GM18951 (cell line): Measurements from ENCODE around the gene ACOX1.

Experiments used
- POLR2A ChIP-seq: IDR thresholded peaks from 4 replicates; pipeline ENCODE4 v1.6.1; 2011; ENCODE audit warnings: mild to moderate bottlenecking; ENCODE audit not compliant: insufficient read length, insufficient read depth; ENCODE audit errors: extremely low read depth
- in situ Hi-C: fragments of 300-500 bp; cut with MboI; formaldehyde crosslinking; loops from one replicate; pipeline ENCODE4 v1.12.0; 2022; ENCODE audit warnings: low sequenced_read_pairs, mixed read lengths, inconsistent platforms; ENCODE audit not compliant: unreplicated experiment

The ACOX1 gene

DNA sequence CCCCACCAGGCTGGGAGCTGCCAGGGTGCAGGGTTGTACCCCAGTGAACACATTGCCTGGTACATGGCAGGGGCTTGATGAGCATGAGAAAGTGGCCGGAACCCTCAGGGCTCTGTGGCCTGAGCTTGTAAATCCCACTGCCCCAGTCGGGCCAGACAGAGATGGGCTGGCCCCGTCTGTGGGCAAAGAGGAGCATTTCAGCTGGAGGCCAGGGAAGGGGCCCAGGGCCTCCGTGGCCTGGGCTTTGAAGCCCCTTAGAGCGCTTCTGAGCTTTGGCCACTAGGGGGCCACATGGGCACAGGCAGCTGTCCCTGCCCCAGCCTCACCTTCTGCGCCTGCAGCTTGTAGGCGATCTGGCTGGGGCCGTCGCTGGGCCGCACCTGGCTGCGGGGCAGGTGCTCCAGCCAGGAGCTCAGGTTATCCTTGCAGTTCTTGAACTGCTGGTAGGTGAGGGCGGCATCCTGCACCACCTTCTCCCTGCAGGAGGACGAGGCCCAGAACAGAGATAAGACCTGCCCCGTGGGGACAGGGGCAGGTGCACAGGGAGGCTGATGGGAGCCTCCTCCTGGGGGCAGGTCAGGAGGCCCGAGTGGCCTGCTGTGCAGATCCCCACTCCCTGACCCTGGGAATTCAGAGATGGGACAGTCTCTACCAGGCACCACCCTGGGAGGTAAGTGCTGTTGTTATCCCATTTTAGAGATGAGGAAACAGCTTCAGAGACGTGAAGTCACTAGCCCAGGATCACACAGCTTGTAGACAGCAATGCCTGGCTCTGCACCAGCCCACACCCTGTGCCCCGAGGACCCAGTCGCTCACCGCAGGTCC lies 35.3 kb upstream of the ACOX1 start:
- in situ Hi-C loops, result loop anchor here (10.0 kb wide), 1 partner anchor 280 kb away; no protein-coding TSS in a partner anchor
- TF ChIP-seq POLR2A, result no peak

DNA sequence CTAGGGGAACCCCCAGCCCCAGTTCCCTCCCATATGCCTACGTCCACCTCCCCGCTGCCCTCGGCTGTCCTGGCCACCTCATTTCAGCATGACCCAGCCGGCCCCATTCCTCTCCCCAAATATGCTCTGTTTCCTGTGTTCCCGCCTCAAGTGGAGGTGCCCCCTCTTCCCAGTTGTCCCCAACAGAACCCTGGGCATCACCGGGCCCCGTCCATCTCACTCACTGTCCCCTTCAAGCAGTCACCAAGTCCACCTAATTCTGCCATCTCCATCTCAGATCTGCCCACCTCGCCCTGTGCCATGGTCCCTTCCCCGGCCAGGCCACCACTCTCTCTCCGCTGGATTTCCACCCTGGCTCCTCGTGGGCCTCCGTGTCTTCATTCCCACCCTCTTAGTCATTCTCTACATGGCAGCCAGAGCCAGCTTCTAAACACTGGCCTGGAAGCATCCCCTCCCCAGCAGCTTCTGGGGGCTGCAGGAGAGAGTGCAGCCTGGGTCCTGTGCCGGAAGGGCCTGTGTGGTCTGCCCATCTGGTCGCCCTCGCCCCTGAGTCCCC lies 34.5 kb upstream of the ACOX1 start:
- in situ Hi-C loops, result loop anchor here (10.0 kb wide), 1 partner anchor 281 kb away; no protein-coding TSS in a partner anchor
- no peak for TF ChIP-seq POLR2A

DNA sequence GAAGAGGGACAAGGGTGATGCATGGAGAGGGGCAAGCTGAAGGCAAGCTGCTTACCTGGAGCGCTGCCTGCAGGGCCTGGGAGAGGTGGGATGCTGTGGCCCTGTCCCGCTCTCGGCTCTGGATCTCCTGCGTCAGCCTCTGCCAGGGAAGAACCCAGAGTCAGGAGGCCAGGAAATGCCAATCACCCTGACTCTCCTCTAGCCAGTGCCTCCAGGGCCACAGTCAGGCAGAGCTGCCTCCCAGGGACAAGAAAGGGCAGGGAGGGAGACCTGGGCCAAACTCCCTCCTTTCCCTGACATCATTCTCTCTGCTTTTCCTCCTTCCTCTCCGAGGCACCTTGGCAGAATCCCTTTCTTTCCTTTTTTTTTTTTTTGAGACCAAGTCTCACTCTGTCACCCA lies 33.0 kb upstream of the ACOX1 start:
- no peak for TF ChIP-seq POLR2A
- in situ Hi-C loops, result loop anchor here (10.0 kb wide), 1 partner anchor 283 kb away; no protein-coding TSS in a partner anchor

DNA sequence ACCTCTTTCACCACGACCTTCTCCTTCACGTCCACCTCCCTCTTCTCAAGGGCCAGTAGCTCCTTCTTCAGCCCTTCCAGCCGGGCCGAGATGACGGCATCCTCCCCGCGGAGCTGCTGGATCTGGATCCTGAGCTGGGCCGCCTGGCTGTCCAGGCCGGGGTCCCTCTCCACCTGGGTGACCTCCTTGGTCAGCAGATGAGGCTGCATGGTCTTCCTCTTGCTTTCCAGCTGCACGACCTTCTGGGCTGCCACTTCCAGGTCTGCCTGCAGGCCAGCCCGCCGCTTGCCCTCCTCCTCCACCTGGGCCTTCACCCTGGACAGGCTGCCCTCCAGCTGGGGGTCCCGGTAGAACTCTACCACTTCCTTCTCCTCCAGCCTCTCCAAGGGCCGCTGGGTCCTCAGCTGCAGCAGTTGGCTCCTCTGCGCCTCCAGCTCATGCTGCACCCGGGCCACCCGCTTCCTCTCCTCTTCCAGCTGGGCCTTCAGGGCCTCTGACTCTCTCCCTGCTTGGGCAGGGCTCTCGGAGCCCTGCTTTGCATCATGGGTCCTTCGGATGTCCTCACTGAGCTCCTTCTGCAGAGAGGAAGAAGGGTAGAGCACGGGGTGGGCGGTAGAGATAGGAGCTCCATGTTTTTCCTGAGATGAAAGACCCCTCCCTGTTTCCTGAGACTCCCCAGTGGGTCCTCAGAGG lies 31.1 kb upstream of the ACOX1 start:
- no peak for TF ChIP-seq POLR2A
- in situ Hi-C loops, result loop anchor here (10.0 kb wide), 2 partner anchors 95 to 285 kb away; no protein-coding TSS in a partner anchor

DNA sequence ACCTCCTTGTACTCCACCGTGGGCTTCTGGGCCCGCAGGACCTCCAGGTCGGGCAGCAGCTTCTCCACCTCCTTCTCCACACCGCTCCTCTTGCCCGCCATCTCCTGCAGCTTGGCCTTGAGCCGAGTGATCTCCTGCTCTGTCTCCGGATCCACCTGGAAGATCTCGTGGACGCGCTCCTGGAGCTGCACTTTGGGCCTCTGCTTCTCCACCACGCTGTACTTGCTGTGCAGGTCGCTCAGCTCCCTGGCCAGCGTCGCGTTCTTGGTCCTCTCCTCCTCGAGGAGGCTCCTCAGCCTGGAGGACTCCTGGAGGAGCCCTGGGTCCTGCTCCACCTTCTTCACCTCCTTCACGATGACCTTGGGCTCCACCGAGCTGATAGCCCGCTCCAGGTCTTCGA lies 30.5 kb upstream of the ACOX1 start:
- in situ Hi-C loops, result loop anchor here (10.0 kb wide), 1 partner anchor 95 kb away; no protein-coding TSS in a partner anchor
- TF ChIP-seq POLR2A, result no peak

DNA sequence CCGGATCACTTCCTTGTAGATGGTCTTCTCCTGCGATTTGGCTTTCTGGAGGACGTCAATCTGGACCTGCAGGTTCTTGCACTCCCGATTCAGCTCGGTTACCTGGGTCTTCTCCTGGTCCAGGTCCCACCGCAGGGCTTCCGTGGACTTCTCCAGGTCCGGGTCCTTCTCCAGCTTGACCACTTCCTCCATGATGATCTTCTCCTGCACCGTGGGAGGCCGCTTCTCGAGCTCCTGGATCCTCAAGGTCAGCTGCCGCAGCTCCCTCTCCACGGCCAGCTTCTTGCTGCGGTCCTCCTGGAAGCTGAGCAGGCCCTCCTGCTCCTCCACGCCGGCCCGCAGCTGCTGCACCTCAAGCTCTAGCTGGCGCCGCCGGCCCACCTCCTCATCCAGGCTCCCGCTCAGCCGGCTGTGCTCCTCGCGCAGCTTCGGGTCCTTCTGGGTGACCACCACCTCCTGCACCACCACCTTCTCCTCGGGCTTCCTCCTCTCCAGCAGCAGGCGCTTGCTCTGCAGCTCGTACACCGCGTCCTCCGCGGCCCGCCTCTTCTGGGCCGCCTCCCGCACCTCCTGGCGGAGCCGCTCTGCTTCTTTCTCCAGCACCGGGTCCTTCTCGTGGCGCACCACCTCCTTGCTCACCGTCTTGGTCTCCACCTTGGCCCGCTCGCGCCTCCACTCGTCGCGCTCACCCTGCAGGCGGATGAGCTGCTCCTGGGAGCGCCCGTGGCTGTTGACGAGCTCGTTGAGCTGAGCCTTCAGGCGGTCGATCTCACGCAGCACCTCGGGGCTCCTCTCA lies 29.9 kb upstream of the ACOX1 start:
- TF ChIP-seq POLR2A, result no peak
- in situ Hi-C loops, result loop anchor here (10.0 kb wide), 1 partner anchor 94 kb away; no protein-coding TSS in a partner anchor

DNA sequence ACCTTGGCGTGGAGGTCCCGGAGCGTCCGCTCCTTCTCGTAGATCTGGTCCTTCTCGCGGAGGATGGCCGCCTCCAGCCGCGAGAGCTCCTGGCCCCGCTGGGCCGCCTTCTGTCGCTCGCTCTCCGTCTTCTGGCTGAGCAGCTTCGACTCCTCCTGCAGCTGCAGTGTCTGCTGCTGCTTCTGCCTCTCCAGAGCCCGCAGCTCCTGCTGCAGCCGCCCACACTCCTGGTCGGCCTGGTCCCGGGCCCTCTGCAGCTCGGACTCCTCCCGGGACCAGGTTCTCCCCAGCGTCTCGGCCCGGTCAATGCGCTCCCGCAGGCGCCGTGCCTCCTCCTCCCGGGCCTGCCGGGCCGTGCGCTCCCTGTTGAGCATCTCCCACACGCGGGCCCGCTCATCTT lies 29.2 kb upstream of the ACOX1 start:
- in situ Hi-C loops, result loop anchor here (10.0 kb wide), 1 partner anchor 93 kb away; no protein-coding TSS in a partner anchor
- TF ChIP-seq POLR2A, result no peak

DNA sequence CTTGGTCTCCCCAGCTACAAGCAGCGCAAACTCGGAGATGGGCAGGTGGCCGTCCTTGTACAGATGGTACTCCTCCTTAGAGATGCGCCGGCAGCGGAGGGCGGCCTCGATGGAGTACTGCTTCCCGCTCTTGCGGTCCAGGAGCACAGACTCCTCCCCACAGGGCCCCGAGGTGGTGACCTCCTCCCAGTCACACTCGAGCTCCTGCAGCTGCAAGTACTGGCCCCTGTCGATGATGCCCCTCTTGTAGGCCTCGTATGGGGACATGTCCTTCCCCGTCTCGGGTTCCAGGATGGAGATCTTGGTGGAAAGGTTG lies 28.8 kb upstream of the ACOX1 start:
- no peak for TF ChIP-seq POLR2A
- in situ Hi-C loops, result loop anchor here (10.0 kb wide), 1 partner anchor 93 kb away; no protein-coding TSS in a partner anchor

DNA sequence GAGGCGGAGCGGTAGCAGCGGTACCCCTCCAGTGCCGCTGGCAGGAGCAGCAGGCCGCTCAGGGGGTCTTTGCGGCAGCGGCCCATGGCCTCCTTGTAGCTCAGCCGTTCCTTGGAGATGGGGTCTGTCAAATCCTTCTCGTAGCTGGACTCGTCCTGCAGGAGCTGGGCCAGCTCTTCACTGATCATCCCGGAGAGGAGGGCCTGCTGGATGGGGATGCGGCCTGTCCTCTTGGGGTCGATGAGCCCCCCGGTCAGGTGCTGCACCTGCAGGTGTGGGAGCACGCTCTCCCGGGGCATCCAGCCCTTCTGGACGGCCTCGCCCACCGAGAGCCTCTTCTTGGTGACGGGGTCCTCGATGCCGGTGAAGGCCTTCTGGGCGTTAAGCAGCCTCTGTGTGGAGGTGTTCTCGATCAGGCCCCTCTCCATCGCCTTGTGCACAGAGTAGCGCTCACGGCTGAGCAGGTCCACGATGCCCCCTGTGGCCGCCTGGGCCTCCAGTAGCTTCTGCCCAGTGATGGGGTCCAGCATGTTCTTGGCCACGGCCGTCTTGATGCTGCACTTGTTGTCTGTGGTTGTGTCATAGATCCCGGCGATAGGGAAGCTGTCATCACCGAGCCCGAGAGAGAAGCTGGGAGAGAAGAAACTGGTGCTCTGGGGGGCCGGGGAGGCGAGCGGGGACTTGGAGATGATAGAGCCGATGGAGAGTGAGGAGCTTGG lies 28.3 kb upstream of the ACOX1 start:
- no peak for TF ChIP-seq POLR2A
- in situ Hi-C loops, result loop anchor here (10.0 kb wide), 1 partner anchor 92 kb away; no protein-coding TSS in a partner anchor

DNA sequence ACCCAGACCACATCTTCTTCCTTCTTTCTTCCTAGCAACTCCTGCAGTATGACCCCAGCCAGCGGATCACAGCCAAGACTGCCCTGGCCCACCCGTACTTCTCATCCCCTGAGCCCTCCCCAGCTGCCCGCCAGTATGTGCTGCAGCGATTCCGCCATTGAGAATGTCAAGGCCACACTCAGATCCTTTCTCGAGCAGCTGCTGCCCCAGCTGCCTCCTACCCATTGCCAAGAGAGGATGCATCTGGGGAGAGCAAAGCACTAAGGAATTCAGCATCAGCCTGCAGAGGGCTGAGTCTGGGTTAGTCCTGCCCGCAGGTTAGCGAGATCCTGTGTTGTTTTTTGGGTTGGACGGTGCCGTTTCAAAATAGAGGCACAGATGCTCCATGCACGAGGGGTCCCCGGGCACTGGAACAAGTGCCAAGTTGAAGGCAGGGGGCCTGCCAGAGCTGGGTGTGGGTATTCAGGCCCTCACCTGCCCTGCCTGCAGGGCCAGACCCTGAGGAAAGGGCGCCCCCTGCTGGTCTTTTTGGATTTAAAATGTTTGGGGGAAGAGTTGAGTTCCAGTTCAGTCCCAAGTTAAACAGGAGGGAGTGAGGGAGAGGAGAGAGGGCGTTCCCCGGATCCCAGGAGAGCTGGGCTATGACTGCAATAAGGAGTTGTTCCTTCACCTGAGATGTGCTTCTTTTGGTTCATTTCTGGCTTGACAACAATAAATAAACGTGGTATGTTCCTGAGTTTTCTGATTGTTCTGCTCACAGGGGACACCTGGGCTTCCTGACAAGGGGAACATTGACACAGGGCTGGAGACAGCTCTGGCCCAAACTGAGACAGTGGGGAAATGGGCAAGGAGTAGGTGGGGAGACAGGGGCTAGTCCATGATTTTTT lies 26.5 kb upstream of the ACOX1 start:
- TF ChIP-seq POLR2A, result no peak
- in situ Hi-C loops, result loop anchor here (10.0 kb wide), 1 partner anchor 91 kb away; no protein-coding TSS in a partner anchor

DNA sequence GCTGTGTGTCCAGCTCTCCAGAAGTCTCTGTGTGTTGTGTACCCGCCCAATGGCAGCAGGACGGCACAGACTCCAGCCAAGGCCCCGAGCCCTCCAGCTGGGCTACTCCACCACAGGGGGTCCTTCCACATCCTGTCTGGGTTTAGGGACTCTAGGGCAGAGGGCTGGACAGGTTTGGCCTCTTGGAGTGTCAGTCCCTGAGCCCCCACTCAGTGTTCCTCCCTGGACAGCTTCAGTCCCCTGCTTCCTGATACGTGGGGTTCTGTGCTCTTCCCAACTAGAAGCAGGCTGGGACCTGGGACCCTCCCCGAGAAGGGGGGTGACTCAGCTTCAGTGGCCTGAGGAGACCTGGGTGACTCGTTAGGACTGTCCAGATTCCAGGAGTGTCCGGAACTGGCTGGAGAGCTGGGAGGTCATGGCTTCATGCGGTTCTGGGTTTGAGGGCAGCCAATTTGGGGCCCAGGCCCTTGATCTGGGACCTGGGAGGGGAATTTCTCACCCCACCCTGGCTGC lies 25.8 kb upstream of the ACOX1 start:
- no peak for TF ChIP-seq POLR2A
- in situ Hi-C loops, result loop anchor here (10.0 kb wide), 1 partner anchor 90 kb away; no protein-coding TSS in a partner anchor
